ENCODE measurements around the gene CYP19A1. TPM values are rescaled to one million over a fixed set of nuclear protein-coding genes. Genes with fewer than 3 reads are reported as not detected.
"Not testable (repeated sequence)": the region's sequence is repeated elsewhere in the genome, so short reads cannot be mapped to it uniquely, and the experiment has no call there.

Gene CYP19A1
- total RNA-seq, 1 donor from 2014 or later: not detected

GRCh38 chr15:51191072-51191670 is 147.2 kb downstream of the CYP19A1 start:
- Mint-ChIP-seq H3K36me3 (ENCODE audit: low read depth, unreplicated experiment) (no peaks in the 10 kb centered on the region), H3K9me3 (ENCODE audit: unreplicated experiment) (no peaks in the 10 kb centered on the region), H3K4me3 (ENCODE audit: unreplicated experiment) (no peak overlapping the region), H3K27ac (ENCODE audit: unreplicated experiment) (no peak overlapping the region), H3K4me1 (ENCODE audit: unreplicated experiment) (peaks cover 14% of the 10 kb centered on the region), H3K27me3 (ENCODE audit: unreplicated experiment) (peaks cover 2% of the 10 kb centered on the region)
- TF ChIP-seq CTCF (IDR thresholded peaks at IDR 0.05; ENCODE audit: unreplicated experiment): no peak
- no peak for DNase-seq (ENCODE audit: low spot score)

GRCh38 chr15:51190424-51191068 is 147.8 kb downstream of the CYP19A1 start:
- DNase-seq (ENCODE audit: low spot score): no peak
- H3K9me3 Mint-ChIP-seq (ENCODE audit: unreplicated experiment): no peaks in the 10 kb centered on the region
- no peak overlapping the region for H3K4me3 Mint-ChIP-seq (ENCODE audit: unreplicated experiment)
- peaks cover 20% of the 10 kb centered on the region for H3K4me1 Mint-ChIP-seq (ENCODE audit: unreplicated experiment)
- no peak for TF ChIP-seq CTCF (IDR thresholded peaks at IDR 0.05; ENCODE audit: unreplicated experiment)
- no peaks in the 10 kb centered on the region for H3K36me3 Mint-ChIP-seq (ENCODE audit: low read depth, unreplicated experiment)
- H3K27me3 Mint-ChIP-seq (ENCODE audit: unreplicated experiment): peaks cover 2% of the 10 kb centered on the region
- no peak overlapping the region for H3K27ac Mint-ChIP-seq (ENCODE audit: unreplicated experiment)

GRCh38 chr15:51189669-51190385 is 148.6 kb downstream of the CYP19A1 start:
- H3K4me3 Mint-ChIP-seq (ENCODE audit: unreplicated experiment): no peak overlapping the region
- no peak for DNase-seq (ENCODE audit: low spot score)
- H3K36me3 Mint-ChIP-seq (ENCODE audit: low read depth, unreplicated experiment): no peaks in the 10 kb centered on the region
- H3K4me1 Mint-ChIP-seq (ENCODE audit: unreplicated experiment): peaks cover 20% of the 10 kb centered on the region
- no peak overlapping the region for H3K27ac Mint-ChIP-seq (ENCODE audit: unreplicated experiment)
- TF ChIP-seq CTCF (IDR thresholded peaks at IDR 0.05; ENCODE audit: unreplicated experiment): no peak
- H3K9me3 Mint-ChIP-seq (ENCODE audit: unreplicated experiment): no peaks in the 10 kb centered on the region
- H3K27me3 Mint-ChIP-seq (ENCODE audit: unreplicated experiment): peaks cover 2% of the 10 kb centered on the region

- peaks cover 20% of the 10 kb centered on the region for H3K4me1 Mint-ChIP-seq (ENCODE audit: unreplicated experiment)
- not testable (repeated sequence) for H3K27me3 Mint-ChIP-seq (ENCODE audit: unreplicated experiment); H3K4me3 Mint-ChIP-seq (ENCODE audit: unreplicated experiment); DNase-seq (ENCODE audit: low spot score); H3K36me3 Mint-ChIP-seq (ENCODE audit: low read depth, unreplicated experiment); H3K27ac Mint-ChIP-seq (ENCODE audit: unreplicated experiment); H3K9me3 Mint-ChIP-seq (ENCODE audit: unreplicated experiment)
Measured at GRCh38 chr15:51188791-51189190, 149.6 kb downstream of the CYP19A1 start.

GRCh38 chr15:51186891-51187290 is 151.5 kb downstream of the CYP19A1 start:
- H3K36me3 Mint-ChIP-seq (ENCODE audit: low read depth, unreplicated experiment): no peaks in the 10 kb centered on the region
- H3K27ac Mint-ChIP-seq (ENCODE audit: unreplicated experiment): no peak overlapping the region
- H3K9me3 Mint-ChIP-seq (ENCODE audit: unreplicated experiment): no peaks in the 10 kb centered on the region
- no peak overlapping the region for H3K4me3 Mint-ChIP-seq (ENCODE audit: unreplicated experiment)
- no peak for TF ChIP-seq CTCF (IDR thresholded peaks at IDR 0.05; ENCODE audit: unreplicated experiment)
- DNase-seq (ENCODE audit: low spot score): no peak
- no peaks in the 10 kb centered on the region for H3K27me3 Mint-ChIP-seq (ENCODE audit: unreplicated experiment)
- peaks cover 19% of the 10 kb centered on the region for H3K4me1 Mint-ChIP-seq (ENCODE audit: unreplicated experiment)
